ENCODE results near the gene MKRN1. TPM values are rescaled to one million over a fixed set of nuclear protein-coding genes. Genes with fewer than 3 reads are reported as not detected.
A peak's percentile ranks its signal among the peaks of the same experiment; 100 is the strongest.
"Not testable (repeated sequence)": the region's sequence is repeated elsewhere in the genome, so short reads cannot be mapped to it uniquely, and the experiment has no call there.

Gene MKRN1
- polyA plus RNA-seq, 1 experiment, result 71.6 TPM

DNA sequence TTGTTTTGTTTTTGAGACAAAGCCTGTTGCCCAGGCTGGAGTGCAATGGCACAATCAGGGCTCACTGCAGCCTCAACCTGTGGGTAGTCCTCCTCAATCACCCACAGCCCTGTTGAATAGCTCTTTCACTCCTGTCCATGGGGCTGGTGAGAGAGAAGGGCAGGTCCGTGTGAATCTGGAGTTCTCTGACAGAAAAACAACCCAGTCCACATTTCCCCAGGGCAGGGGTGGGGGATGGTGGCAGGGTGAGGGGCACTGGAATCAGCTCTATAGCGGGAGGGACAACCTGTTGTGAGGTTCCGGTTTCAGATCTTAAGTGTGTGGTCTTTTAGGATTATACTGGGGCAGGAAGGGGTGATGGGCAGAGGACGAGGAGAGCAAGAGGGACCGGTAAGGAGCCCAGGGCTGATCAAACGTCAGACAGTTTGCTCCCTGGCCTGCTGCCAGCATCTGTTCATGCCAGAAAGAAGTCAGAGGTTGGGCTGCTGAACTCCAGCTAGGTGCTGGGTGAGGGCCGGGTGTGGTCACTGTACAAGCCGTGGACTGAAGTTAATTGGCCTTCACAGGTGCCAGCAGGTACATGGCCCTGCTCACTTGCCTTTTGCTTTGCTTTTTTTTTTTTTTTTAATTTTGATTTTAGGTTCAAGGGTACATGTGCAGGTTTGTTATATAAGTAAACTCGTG lies 33.2 kb upstream of the MKRN1 start:
- Histone ChIP-seq H3K27ac (ENCODE audit: low read depth, low read length) (no peak overlapping the region), H3K27me3 (ENCODE audit: control insufficient read depth, insufficient read depth, low read length) (no peaks in the 10 kb centered on the region), H3K4me3 (ENCODE audit: low read depth, low read length) (no peak overlapping the region), H3K9me3 (ENCODE audit: control insufficient read depth, insufficient read depth, low read length) (no peaks in the 10 kb centered on the region)
- POLR2A ChIA-PET, result no interaction called here
- no peak for DNase-seq (ENCODE audit: low read depth, low spot score)
- CTCF ChIA-PET, result no interaction called here
- TF ChIP-seq, protein P1, sequence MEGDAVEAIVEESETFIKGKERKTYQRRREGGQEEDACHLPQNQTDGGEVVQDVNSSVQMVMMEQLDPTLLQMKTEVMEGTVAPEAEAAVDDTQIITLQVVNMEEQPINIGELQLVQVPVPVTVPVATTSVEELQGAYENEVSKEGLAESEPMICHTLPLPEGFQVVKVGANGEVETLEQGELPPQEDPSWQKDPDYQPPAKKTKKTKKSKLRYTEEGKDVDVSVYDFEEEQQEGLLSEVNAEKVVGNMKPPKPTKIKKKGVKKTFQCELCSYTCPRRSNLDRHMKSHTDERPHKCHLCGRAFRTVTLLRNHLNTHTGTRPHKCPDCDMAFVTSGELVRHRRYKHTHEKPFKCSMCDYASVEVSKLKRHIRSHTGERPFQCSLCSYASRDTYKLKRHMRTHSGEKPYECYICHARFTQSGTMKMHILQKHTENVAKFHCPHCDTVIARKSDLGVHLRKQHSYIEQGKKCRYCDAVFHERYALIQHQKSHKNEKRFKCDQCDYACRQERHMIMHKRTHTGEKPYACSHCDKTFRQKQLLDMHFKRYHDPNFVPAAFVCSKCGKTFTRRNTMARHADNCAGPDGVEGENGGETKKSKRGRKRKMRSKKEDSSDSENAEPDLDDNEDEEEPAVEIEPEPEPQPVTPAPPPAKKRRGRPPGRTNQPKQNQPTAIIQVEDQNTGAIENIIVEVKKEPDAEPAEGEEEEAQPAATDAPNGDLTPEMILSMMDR (IDR thresholded peaks at IDR 0.05; ENCODE audit: low read depth, low read length), result no peak

GRCh38 chr7:140509789-140510188 lies 30.5 kb upstream of the MKRN1 start:
- Histone ChIP-seq H3K9me3 (ENCODE audit: control insufficient read depth, insufficient read depth, low read length) (no peaks in the 10 kb centered on the region), H3K27me3 (ENCODE audit: control insufficient read depth, insufficient read depth, low read length) (no peaks in the 10 kb centered on the region), H3K4me3 (ENCODE audit: low read depth, low read length) (no peak overlapping the region), H3K27ac (ENCODE audit: low read depth, low read length) (no peak overlapping the region)
- POLR2A ChIA-PET, result no interaction called here
- no peak for DNase-seq (ENCODE audit: low read depth, low spot score)
- TF ChIP-seq, protein P1 (IDR thresholded peaks at IDR 0.05; ENCODE audit: low read depth, low read length), result no peak
- CTCF ChIA-PET, result no interaction called here

- POLR2A ChIA-PET, result interaction anchor here (1.2 kb wide), 1 partner anchor 35 kb away, joined by 5 read pairs; no protein-coding TSS in a partner anchor
- CTCF ChIA-PET, result interaction anchor here (1.3 kb wide), 1 partner anchor 9 kb away, joined by 5 read pairs; no protein-coding TSS in a partner anchor
- not testable (repeated sequence) for H3K27me3 ChIP-seq (ENCODE audit: control insufficient read depth, insufficient read depth, low read length); H3K4me3 ChIP-seq (ENCODE audit: low read depth, low read length); H3K27ac ChIP-seq (ENCODE audit: low read depth, low read length); H3K9me3 ChIP-seq (ENCODE audit: control insufficient read depth, insufficient read depth, low read length); DNase-seq (ENCODE audit: low read depth, low spot score)
These were observed 28.3 kb upstream of the MKRN1 start for GRCh38 chr7:140507556-140507955.

GRCh38 chr7:140506788-140507464 lies 27.6 kb upstream of the MKRN1 start:
- POLR2A ChIA-PET, result interaction anchor here (0.6 to 1.2 kb wide), 2 partner anchors 35 to 57 kb away, joined by 4 to 5 read pairs; no protein-coding TSS in a partner anchor
- Histone ChIP-seq H3K27ac (ENCODE audit: low read depth, low read length) (peak overlapping the region; percentile 21), H3K27me3 (ENCODE audit: control insufficient read depth, insufficient read depth, low read length) (no peaks in the 10 kb centered on the region)

GRCh38 chr7:140501966-140502365 lies 22.7 kb upstream of the MKRN1 start:
- Histone ChIP-seq H3K27me3 (ENCODE audit: control insufficient read depth, insufficient read depth, low read length) (no peaks in the 10 kb centered on the region), H3K4me3 (ENCODE audit: low read depth, low read length) (no peak overlapping the region), H3K9me3 (ENCODE audit: control insufficient read depth, insufficient read depth, low read length) (no peaks in the 10 kb centered on the region), H3K27ac (ENCODE audit: low read depth, low read length) (no peak overlapping the region)
- TF ChIP-seq, protein P1 (IDR thresholded peaks at IDR 0.05; ENCODE audit: low read depth, low read length), result no peak
- ChIA-PET CTCF (interaction anchor here (1.0 to 1.1 kb wide), 2 partner anchors 9 to 152 kb away, joined by 3 to 4 read pairs; no protein-coding TSS in a partner anchor), POLR2A (interaction anchor here (0.6 kb wide), 1 partner anchor 178 kb away, joined by 5 read pairs; no protein-coding TSS in a partner anchor)
- no peak for DNase-seq (ENCODE audit: low read depth, low spot score)

More at GRCh38 chr7:140506788-140507464, 27.6 kb upstream of the MKRN1 start:
- peak; percentile 74 for DNase-seq (ENCODE audit: low read depth, low spot score)
- TF ChIP-seq, protein P1 (IDR thresholded peaks at IDR 0.05; ENCODE audit: low read depth, low read length), result peak; percentile 47
- H3K9me3 ChIP-seq (ENCODE audit: control insufficient read depth, insufficient read depth, low read length), result no peaks in the 10 kb centered on the region
- CTCF ChIA-PET, result interaction anchor here (1.0 to 1.5 kb wide), 3 partner anchors 10 to 146 kb away, joined by 3 to 5 read pairs (median 5); no protein-coding TSS in a partner anchor
- no peak overlapping the region for H3K4me3 ChIP-seq (ENCODE audit: low read depth, low read length)

DNA sequence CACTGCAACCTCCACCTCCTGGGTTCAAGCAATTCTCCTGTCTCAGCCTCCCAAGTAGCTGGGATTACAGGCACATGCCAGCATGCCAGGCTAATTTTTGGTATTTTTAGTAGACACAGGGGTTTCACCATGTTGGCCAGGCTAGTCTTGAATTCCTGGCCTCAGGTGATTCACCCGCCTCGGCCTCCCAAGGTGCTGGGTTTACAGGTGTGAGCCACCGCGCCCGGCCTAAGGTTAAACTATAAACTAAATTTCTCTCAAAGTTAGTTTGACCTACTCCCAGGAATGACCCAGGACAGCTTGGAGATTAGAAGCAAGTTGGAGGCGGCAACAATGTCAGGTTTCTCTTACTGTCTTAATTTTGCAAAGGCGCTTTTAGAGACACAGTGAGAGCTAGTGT lies 18.5 kb upstream of the MKRN1 start:
- H3K27me3 ChIP-seq (ENCODE audit: control insufficient read depth, insufficient read depth, low read length); DNase-seq (ENCODE audit: low read depth, low spot score); CTCF ChIA-PET; H3K27ac ChIP-seq (ENCODE audit: low read depth, low read length); H3K4me3 ChIP-seq (ENCODE audit: low read depth, low read length); H3K9me3 ChIP-seq (ENCODE audit: control insufficient read depth, insufficient read depth, low read length): not testable (repeated sequence)
- POLR2A ChIA-PET, result interaction anchor here (0.7 kb wide), 1 partner anchor 20 kb away, joined by 6 read pairs; no protein-coding TSS in a partner anchor

All from AG04450 (cell line).